ENCODE measurements around the gene DIS3L2. TPM values are rescaled to one million over a fixed set of nuclear protein-coding genes. Genes with fewer than 3 reads are reported as not detected.

The DIS3L2 gene
- total RNA-seq, 2 experiments from 2014 or later, result 20.2 to 20.6 TPM

- Histone ChIP-seq H4K20me1 (ENCODE audit: insufficient read depth, low read length) (no peaks in the 10 kb centered on the region), H3K4me2 (ENCODE audit: low read length) (no peak overlapping the region), H3K9me2 (ENCODE audit: insufficient read depth, low read length) (no peaks in the 10 kb centered on the region), H3K4me3 (ENCODE audit: low read depth, low read length, poor library complexity, severe bottlenecking) (no peak overlapping the region), H3K9me3 (ENCODE audit: low read length) (peaks cover 16% of the 10 kb centered on the region; the same call in 1 of the 2 replicates), H3K4me1 (ENCODE audit: insufficient read depth, low read length, poor library complexity, severe bottlenecking) (no peaks in the 10 kb centered on the region), H2AFZ (ENCODE audit: low read length) (no peak overlapping the region), H3K79me2 (ENCODE audit: insufficient read depth, low read depth, low read length) (no peaks in the 10 kb centered on the region), H3K27ac (ENCODE audit: low read depth, low read length, poor library complexity, severe bottlenecking) (no peak overlapping the region), H3K36me3 (ENCODE audit: insufficient read depth, low read length) (no peaks in the 10 kb centered on the region; the same call in 1 of the 2 replicates)
- TF ChIP-seq EZH2phosphoT487 (IDR thresholded peaks at IDR 0.05; ENCODE audit: borderline replicate concordance, low read depth, low read length) (no peak), CTCF (conservative IDR thresholded peaks at IDR 0.05; ENCODE audit: low read length) (no peak)
- ChIA-PET CTCF (ENCODE audit: unreplicated experiment) (no interaction called here), POLR2A (no interaction called here)
- BruUV-seq (replicated peaks), result no TSS peak
- DNase-seq (ENCODE audit: low spot score), result no peak
- intact Hi-C loops (cut with micrococcal nuclease; ENCODE audit: unreplicated experiment), result no loop called here
These were observed 353.8 kb downstream of the DIS3L2 start for GRCh38 chr2:232315049-232315922.

GRCh38 chr2:232315923-232316299, 354.4 kb downstream of the DIS3L2 start:
- H3K9me2 ChIP-seq (ENCODE audit: insufficient read depth, low read length), result no peaks in the 10 kb centered on the region
- H3K4me2 ChIP-seq (ENCODE audit: low read length), result no peak overlapping the region
- H3K79me2 ChIP-seq (ENCODE audit: insufficient read depth, low read depth, low read length), result no peaks in the 10 kb centered on the region
- H3K36me3 ChIP-seq (ENCODE audit: insufficient read depth, low read length), result no peaks in the 10 kb centered on the region; the same call in 1 of the 2 replicates
- POLR2A ChIA-PET, result no interaction called here
- TF ChIP-seq EZH2phosphoT487 (IDR thresholded peaks at IDR 0.05; ENCODE audit: borderline replicate concordance, low read depth, low read length), result no peak
- TF ChIP-seq CTCF (conservative IDR thresholded peaks at IDR 0.05; ENCODE audit: low read length), result no peak
- no peaks in the 10 kb centered on the region for H3K4me1 ChIP-seq (ENCODE audit: insufficient read depth, low read length, poor library complexity, severe bottlenecking)
- no peak overlapping the region for H2AFZ ChIP-seq (ENCODE audit: low read length)
- no peak overlapping the region for H3K4me3 ChIP-seq (ENCODE audit: low read depth, low read length, poor library complexity, severe bottlenecking)
- no peak overlapping the region for H3K27ac ChIP-seq (ENCODE audit: low read depth, low read length, poor library complexity, severe bottlenecking)
- CTCF ChIA-PET (ENCODE audit: unreplicated experiment), result no interaction called here
- peaks cover 16% of the 10 kb centered on the region; the same call in 1 of the 2 replicates for H3K9me3 ChIP-seq (ENCODE audit: low read length)
- H4K20me1 ChIP-seq (ENCODE audit: insufficient read depth, low read length), result no peaks in the 10 kb centered on the region
- DNase-seq (ENCODE audit: low spot score), result no peak
- intact Hi-C loops (cut with micrococcal nuclease; ENCODE audit: unreplicated experiment), result no loop called here
- no TSS peak for BruUV-seq (replicated peaks)

Data from OCI-LY7 (cell line).